ENCODE measurements around the gene MORN1.

GRCh38 chr1:2373551-2374251 is 17.7 kb downstream of the MORN1 start:
- TF ChIP-seq, protein P1, sequence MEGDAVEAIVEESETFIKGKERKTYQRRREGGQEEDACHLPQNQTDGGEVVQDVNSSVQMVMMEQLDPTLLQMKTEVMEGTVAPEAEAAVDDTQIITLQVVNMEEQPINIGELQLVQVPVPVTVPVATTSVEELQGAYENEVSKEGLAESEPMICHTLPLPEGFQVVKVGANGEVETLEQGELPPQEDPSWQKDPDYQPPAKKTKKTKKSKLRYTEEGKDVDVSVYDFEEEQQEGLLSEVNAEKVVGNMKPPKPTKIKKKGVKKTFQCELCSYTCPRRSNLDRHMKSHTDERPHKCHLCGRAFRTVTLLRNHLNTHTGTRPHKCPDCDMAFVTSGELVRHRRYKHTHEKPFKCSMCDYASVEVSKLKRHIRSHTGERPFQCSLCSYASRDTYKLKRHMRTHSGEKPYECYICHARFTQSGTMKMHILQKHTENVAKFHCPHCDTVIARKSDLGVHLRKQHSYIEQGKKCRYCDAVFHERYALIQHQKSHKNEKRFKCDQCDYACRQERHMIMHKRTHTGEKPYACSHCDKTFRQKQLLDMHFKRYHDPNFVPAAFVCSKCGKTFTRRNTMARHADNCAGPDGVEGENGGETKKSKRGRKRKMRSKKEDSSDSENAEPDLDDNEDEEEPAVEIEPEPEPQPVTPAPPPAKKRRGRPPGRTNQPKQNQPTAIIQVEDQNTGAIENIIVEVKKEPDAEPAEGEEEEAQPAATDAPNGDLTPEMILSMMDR (conservative IDR thresholded peaks at IDR 0.05; ENCODE audit: low read depth, low read length): 0 out of 2 replicates have a peak, but pooled peaks have one; percentile 2
- TF ChIP-seq CEBPB (IDR thresholded peaks at IDR 0.05; ENCODE audit: low read depth, low read length) (no peak), RCOR1 (IDR thresholded peaks at IDR 0.05; ENCODE audit: insufficient replicate concordance, low read length) (no peak), POLR2A (IDR thresholded peaks at IDR 0.05; ENCODE audit: low read depth, low read length) (no peak), FOS (IDR thresholded peaks at IDR 0.05; ENCODE audit: low read depth, low read length) (no peak), RAD21 (IDR thresholded peaks at IDR 0.05; ENCODE audit: low read length) (no peak), NFE2L2 (IDR thresholded peaks at IDR 0.05; ENCODE audit: low read depth, low read length) (no peak), RFX5 (IDR thresholded peaks at IDR 0.05; ENCODE audit: low read depth, low read length) (no peak), SMC3 (IDR thresholded peaks at IDR 0.05; ENCODE audit: low read depth, low read length) (no peak), MXI1 (IDR thresholded peaks at IDR 0.05; ENCODE audit: borderline replicate concordance, low read depth, low read length) (no peak)
- TF ChIP-seq, protein P2, sequence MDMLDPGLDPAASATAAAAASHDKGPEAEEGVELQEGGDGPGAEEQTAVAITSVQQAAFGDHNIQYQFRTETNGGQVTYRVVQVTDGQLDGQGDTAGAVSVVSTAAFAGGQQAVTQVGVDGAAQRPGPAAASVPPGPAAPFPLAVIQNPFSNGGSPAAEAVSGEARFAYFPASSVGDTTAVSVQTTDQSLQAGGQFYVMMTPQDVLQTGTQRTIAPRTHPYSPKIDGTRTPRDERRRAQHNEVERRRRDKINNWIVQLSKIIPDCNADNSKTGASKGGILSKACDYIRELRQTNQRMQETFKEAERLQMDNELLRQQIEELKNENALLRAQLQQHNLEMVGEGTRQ (IDR thresholded peaks at IDR 0.05; ENCODE audit: low read depth, low read length): no peak
- TF ChIP-seq, protein P3, sequence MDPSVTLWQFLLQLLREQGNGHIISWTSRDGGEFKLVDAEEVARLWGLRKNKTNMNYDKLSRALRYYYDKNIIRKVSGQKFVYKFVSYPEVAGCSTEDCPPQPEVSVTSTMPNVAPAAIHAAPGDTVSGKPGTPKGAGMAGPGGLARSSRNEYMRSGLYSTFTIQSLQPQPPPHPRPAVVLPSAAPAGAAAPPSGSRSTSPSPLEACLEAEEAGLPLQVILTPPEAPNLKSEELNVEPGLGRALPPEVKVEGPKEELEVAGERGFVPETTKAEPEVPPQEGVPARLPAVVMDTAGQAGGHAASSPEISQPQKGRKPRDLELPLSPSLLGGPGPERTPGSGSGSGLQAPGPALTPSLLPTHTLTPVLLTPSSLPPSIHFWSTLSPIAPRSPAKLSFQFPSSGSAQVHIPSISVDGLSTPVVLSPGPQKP (IDR thresholded peaks at IDR 0.05; ENCODE audit: borderline replicate concordance, low read depth, low read length): no peak

All from IMR-90 (cell line).